Measurements from ENCODE around the gene SHROOM3.

DNA sequence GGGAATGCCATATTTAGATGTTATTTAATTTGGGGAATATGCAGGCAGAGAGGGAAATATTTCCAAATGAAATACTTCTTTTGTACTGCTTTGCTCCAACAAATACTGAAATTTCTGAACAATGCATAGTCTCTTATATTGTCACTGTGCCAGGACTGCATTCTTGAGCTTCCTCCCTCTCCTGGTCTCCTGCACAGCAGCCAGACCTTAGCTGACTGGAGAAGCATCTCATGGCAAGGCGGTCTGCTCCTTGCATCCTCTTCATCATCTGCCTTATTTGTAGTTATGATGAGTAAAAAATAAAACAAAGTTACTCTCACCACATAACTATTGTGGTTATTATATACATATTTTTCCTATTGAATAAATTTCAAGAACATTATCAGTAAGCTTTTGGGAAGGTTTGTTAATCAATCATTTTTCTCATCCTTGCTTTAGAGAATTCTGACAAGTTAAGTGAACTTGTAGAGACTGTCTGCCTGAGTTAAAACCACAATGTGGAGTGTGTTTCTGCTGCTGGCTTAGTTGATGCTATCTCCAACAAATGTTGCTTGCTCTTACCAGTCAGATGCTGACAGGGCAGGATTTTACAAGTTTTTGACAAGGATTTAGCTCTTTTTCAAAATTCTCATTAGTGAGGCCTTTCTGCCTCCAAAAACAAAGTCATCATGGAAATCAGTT is 309.4 kb downstream of the SHROOM3 start:
- TF ChIP-seq POLR2A (IDR thresholded peaks at IDR 0.05; ENCODE audit: insufficient read depth in 1 of 2, low read depth in 2 of 2, low read length in 2 of 2): no peak
- TF ChIP-seq JUNB (CRISPR knock-in tag; IDR thresholded peaks at IDR 0.05; ENCODE audit: borderline replicate concordance): no peak
- TF ChIP-seq, protein P1, sequence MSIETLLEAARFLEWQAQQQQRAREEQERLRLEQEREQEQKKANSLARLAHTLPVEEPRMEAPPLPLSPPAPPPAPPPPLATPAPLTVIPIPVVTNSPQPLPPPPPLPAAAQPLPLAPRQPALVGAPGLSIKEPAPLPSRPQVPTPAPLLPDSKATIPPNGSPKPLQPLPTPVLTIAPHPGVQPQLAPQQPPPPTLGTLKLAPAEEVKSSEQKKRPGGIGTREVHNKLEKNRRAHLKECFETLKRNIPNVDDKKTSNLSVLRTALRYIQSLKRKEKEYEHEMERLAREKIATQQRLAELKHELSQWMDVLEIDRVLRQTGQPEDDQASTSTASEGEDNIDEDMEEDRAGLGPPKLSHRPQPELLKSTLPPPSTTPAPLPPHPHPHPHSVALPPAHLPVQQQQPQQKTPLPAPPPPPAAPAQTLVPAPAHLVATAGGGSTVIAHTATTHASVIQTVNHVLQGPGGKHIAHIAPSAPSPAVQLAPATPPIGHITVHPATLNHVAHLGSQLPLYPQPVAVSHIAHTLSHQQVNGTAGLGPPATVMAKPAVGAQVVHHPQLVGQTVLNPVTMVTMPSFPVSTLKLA (IDR thresholded peaks at IDR 0.05): no peak
- no peak for TF ChIP-seq CBX1 (IDR thresholded peaks at IDR 0.05; ENCODE audit: low read depth)
- no peak for TF ChIP-seq JUND (CRISPR knock-in tag; IDR thresholded peaks at IDR 0.05)
- no peak for TF ChIP-seq CTCF (CRISPR knock-in tag; IDR thresholded peaks at IDR 0.05)
- TF ChIP-seq EZH2 (conservative IDR thresholded peaks at IDR 0.05; ENCODE audit: low read depth, low read length): no peak
- TF ChIP-seq ZNF550 (CRISPR knock-in tag; IDR thresholded peaks at IDR 0.05; ENCODE audit: borderline replicate concordance): no peak
- TF ChIP-seq HNF4A (CRISPR knock-in tag; IDR thresholded peaks at IDR 0.05): no peak
- TF ChIP-seq ZSCAN29 (CRISPR knock-in tag; conservative IDR thresholded peaks at IDR 0.05): no peak
- no peak for TF ChIP-seq TEAD2 (CRISPR knock-in tag; IDR thresholded peaks at IDR 0.05)

All from HepG2 (cell line).